Measurements from ENCODE around the gene F12. TPM values are rescaled to one million over a fixed set of nuclear protein-coding genes. Genes with fewer than 3 reads are reported as not detected.

F12 gene
- 3.4 and 4.6 TPM in 2 replicates for total RNA-seq
- polyA plus RNA-seq = 5.0 and 13.6 TPM in 2 replicates

GRCh38 chr5:177409043-177409801 lies at the start of gene F12:
Gene F12, minus strand, starts transcription at chr5:177409564. Its CDS starts 37 bp downstream, at chr5:177409527.
- DNase-seq (ENCODE audit: low read depth in 1 of 2, low spot score in 1 of 2) = no peak
- Histone ChIP-seq H3K4me3 (no peak within 1 kb of the TSS), H3K27ac (no peak within 1 kb of the TSS), H3K36me3 (no peaks in the 10 kb centered on the region), H3K4me1 (ENCODE audit: low read depth) (no peaks in the 10 kb centered on the region), H3K9me3 (ENCODE audit: low read depth) (no peaks in the 10 kb centered on the region), H3K27me3 (peaks cover 50% of the 10 kb centered on the region)
- no peak for TF ChIP-seq CTCF (IDR thresholded peaks at IDR 0.05; ENCODE audit: low read depth, low read length)

GRCh38 chr5:177458912-177459350 lies 49.6 kb upstream of the F12 start:
- Histone ChIP-seq H3K4me1 (ENCODE audit: low read depth) (peaks cover 6% of the 10 kb centered on the region), H3K9me3 (ENCODE audit: low read depth) (no peaks in the 10 kb centered on the region), H3K36me3 (peaks cover 16% of the 10 kb centered on the region), H3K27me3 (peaks cover under 1% of the 10 kb centered on the region), H3K27ac (no peak overlapping the region), H3K4me3 (no peak overlapping the region)
- peak in 1 of 2 donors; percentile 25 for DNase-seq (ENCODE audit: low read depth in 1 of 2, low spot score in 1 of 2)
- no peak for TF ChIP-seq CTCF (IDR thresholded peaks at IDR 0.05; ENCODE audit: low read depth, low read length)

- Histone ChIP-seq H3K27me3 (peaks cover 8% of the 10 kb centered on the region), H3K9me3 (ENCODE audit: low read depth) (no peaks in the 10 kb centered on the region), H3K27ac (no peak overlapping the region), H3K4me3 (no peak overlapping the region), H3K4me1 (ENCODE audit: low read depth) (peaks cover 9% of the 10 kb centered on the region), H3K36me3 (peaks cover 16% of the 10 kb centered on the region)
- TF ChIP-seq CTCF (IDR thresholded peaks at IDR 0.05; ENCODE audit: low read depth, low read length) = no peak
- no peak for DNase-seq (ENCODE audit: low read depth in 1 of 2, low spot score in 1 of 2)
Observed at GRCh38 chr5:177457852-177458681, 48.7 kb upstream of the F12 start.

- DNase-seq (ENCODE audit: low read depth in 1 of 2, low spot score in 1 of 2) = peak; percentile 96 to 98
- peak; percentile 52 for TF ChIP-seq CTCF (IDR thresholded peaks at IDR 0.05; ENCODE audit: low read depth, low read length)
- Histone ChIP-seq H3K27me3 (peaks cover 8% of the 10 kb centered on the region), H3K4me1 (ENCODE audit: low read depth) (peaks cover 9% of the 10 kb centered on the region), H3K9me3 (ENCODE audit: low read depth) (no peaks in the 10 kb centered on the region), H3K36me3 (peaks cover 16% of the 10 kb centered on the region), H3K27ac (peak overlapping the region; percentile 35), H3K4me3 (no peak overlapping the region)
Observed at GRCh38 chr5:177456976-177457851, 47.9 kb upstream of the F12 start.

- peaks cover 9% of the 10 kb centered on the region for H3K4me1 ChIP-seq (ENCODE audit: low read depth)
- H3K36me3 ChIP-seq = peaks cover 16% of the 10 kb centered on the region
- TF ChIP-seq CTCF (IDR thresholded peaks at IDR 0.05; ENCODE audit: low read depth, low read length) = no peak
- no peaks in the 10 kb centered on the region for H3K9me3 ChIP-seq (ENCODE audit: low read depth)
- no peak overlapping the region for H3K4me3 ChIP-seq
- peaks cover 8% of the 10 kb centered on the region for H3K27me3 ChIP-seq
- DNase-seq (ENCODE audit: low read depth in 1 of 2, low spot score in 1 of 2) = no peak
- peak overlapping the region; percentile 35 for H3K27ac ChIP-seq
Observed at GRCh38 chr5:177456591-177456964, 47.2 kb upstream of the F12 start.

All from cardiac muscle cell (in vitro differentiated cells and primary cell).